Measurements from ENCODE around the gene GRM8.

GRCh38 chr7:127114742-127115265 lies 137.9 kb downstream of the GRM8 start:
- TF ChIP-seq CTCF (IDR thresholded peaks at IDR 0.05; ENCODE audit: insufficient read depth, low read depth, low read length) (no peak), EZH2 (IDR thresholded peaks at IDR 0.05; ENCODE audit: insufficient read depth, low read length) (no peak)

Data from astrocyte (in vitro differentiated cells and primary cell).